A549 treated with dexamethasone at 1 μM for 4 hours (cell line): ENCODE results near the gene NEURL4. TPM values are rescaled to one million over a fixed set of nuclear protein-coding genes. Genes with fewer than 3 reads are reported as not detected.

Experiments used
- total RNA-seq: library from RNA; stranded (reverse); fragments of 200-300 nt; extraction: Qiagen RNA extraction; gene quantifications from 5 replicates; pipeline ENCODE4 v1.2.3, GENCODE V29; 2022

Gene NEURL4
- 15.2 to 33.7 TPM (median 30.6 TPM) in 5 replicates for total RNA-seq

DNA sequence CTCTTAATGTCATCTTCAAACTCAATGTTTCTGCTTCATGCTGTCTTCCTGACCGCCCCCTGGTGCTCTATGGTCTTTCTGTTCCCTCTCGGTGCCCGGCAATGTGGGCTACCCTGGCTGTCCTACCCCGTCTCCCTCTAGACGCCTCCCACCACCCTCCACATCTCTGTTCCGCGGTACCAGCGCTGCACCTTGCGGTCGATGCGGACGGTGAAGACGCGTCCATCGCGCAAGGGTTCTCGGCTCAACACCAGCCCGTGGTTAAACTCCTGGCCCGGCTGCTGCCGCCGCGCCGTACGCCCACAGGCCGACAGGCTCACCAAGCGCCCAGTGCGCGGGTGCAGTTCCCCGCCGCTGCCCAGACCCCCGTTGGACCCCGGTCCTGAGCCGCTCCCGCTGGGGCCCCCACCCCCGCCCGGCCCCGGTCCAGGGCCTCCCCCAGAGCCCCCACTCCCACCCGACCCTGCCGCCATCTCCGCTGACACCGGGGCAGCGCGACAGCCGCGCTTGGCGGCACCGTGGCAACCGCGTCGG is at the start of gene NEURL4:
NEURL4 (minus strand) TSS at position 496 of the 534 bp plus-strand sequence; CDS start at position 473, 23 bp downstream.

DNA sequence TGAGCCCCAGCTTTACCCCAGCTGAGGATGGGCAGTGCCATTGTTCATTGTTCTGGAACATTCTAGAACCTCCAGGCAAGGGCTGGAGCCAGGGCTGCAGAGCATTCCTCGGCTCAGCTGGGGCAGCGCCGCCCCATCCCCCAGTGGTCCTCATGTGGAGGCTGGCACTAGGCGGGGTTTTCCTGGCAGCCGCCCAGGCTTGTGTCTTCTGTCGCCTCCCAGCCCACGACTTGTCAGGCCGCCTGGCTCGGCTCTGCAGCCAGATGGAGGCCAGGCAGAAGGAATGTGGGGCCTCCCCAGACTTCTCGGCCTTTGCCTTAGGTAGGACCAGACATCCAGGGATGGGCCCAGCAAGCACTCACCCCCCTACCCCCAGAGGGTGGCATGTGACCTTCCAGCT is 25.9 kb upstream of the NEURL4 start, which contains the start of gene TMEM95:
TMEM95 (plus strand) TSS at position 104 of the 400 bp plus-strand sequence; CDS start at position 153, 49 bp downstream.

DNA sequence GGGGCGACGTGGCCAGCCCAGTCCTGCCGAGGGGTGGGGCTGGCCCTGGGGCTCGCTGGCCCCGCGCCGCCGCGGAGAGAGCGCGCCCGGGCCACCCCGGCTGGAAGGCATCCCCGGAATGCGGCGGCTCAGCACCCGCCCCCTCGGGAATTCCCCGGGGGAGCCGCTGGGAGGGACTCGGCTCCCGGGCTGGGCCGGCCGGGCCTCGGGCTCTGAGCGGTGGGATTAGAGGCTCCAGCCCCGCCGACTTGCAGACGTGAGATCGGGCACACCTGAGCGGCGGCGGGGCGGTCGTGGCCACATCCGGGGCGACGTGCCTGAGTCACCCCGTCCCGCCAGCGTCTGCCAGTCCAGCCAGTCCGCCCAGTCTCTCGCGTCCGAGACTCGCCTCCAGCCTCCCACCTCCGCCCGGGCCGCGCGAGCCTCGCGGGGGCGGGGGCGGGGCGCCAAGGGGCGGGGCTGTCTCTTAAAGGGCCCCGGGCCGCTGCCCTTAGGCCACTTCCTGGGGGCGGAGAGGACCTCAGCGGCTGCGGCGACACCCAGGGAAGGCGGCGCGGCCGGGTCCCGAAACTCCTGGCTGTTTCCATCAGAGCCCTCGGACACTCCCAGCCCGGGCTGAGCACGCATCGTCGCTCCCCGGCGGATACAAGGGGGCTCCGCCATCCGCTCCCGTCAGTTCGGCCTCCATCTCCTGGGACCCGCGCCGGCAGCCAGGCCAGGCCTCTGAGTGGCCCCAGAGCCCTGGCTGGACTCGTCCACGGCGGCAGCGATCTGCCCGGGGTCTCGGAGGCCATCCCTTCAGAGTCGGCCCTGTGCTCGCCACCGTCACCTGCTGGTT is 22.7 kb upstream of the NEURL4 start, which contains the start of gene KCTD11:
KCTD11 (plus strand) TSS at position 498 of the 838 bp plus-strand sequence.

DNA sequence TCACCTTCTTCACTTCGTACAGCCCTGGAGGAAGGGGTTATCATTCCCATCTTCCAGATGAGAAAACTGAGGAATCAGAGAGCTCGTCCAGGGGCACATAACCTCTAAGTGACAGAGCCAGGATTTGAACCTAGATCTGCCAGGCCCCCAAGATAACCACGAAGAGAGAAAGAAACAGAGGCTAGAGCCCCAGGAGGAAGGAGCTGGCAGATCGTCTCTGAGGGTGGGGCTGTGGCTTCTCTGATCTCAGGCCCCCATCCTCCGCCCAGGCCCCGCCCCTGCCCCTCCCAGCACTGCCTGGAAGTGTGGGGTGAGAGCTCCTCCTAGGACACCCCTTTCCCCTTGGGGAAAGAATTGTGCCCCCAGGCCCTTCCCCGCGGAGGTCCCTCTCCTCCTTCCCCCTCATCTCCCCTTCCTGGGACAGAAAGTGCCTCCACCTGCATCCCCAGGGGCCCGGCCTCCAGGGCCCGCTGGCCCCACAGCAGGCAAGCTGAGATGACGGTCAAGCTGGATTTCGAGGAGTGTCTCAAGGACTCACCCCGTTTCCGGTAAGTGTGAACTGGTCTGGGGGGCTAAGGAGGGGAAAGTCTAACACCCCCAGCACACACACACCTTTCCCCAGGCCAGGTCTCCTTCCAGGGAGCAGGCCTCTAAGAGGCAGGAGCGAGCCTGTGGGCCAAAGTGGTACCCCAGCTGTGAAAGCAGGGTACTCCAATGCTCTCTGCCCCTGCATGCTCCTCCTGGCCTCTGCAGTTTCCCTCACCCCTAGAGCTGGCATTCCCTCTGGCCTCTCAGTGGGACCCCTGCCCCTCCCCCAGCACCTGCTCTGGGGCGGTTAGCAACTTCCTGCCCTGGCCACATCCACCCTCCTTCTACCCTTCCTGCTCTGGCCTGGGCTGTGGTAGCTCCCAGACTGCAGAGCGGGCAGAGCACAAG is 7.4 kb upstream of the NEURL4 start, which contains the start of gene ACAP1:
ACAP1 (plus strand) TSS at position 290 of the 936 bp plus-strand sequence; CDS start at position 496, 206 bp downstream.

DNA sequence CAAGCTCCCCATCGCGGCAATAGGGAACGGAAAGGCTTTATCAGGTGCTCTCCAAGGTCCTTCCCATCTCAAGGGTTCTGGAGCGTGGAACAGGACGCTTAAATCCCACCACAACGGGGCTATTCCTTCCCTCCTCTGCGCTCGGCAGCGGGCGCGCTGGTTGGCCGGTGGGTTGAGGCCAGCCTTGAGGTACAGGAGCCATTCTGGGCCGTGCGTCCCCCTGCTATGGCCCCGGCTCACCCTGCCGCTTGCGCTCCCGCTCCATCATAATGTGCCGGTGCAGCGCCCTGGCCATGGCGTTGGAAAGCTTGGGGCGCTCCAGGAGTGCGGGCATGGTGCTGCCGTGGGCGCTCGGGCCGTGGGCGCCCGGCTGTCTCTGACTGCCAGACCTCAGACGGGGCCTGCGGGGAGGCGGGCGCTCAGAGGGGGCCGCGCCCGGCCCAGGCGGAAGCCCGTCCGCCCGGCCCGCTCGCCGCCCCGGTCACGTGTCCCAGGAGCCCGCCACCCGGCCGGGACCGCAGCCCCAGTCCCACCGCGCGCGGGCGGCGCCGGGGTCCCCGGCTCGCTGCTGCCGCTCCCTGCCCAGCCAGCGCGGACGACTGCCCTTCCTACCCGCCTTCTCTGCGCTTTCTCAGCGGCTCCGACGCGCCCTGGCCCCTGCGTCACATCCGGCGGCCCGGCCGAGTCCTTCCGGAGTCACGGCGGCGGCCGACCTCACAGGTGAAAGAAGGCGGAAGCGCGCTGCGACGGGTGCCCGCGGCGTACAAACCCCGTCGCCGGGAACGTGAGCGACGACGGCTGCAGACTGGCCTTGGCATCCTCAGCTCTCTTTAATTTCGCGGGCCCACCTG is 14.2 kb downstream of the NEURL4 start, which contains the start of gene GPS2:
GPS2 (minus strand) TSS at position 642 of the 851 bp plus-strand sequence; CDS start at position 334, 308 bp downstream.

DNA sequence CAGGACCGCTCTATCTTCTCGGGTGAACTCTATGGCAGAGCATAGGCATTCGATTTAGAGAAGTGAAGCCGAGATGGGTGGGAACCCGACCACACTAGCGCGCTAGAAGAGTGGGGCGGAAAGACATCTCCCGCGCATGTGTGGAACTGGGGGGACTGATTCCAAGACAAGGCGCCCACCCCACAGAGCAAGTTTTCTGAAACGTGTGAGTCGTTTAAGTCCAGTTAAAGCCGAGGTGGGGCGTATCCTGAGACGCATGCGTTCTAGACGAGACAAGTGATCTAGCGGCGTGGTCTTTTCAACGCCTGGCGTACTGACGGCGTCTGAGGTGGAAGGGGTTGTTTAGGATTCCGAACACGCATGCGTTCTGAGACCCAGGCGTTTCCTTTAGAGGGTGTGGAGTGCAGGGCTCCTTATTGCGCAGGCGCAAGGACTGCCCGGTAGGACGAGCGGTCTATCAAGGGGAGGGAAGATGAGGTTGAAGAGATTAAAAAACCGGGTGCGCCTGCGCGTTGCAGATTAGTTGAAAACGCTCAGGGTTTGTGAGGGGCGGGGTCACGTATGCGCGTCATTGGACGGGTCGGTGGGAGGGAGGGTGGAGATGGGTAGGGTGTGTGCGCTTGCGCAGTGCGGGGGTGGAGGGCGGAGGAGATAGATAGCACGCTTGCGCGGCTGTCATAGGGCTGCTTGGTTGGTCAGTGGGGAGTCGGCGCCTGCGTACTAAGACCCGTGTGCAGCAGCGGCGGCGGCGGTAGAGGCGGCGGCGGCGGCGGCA is 22.0 kb downstream of the NEURL4 start, which contains the start of gene EIF5A:
EIF5A (plus strand) TSS at position 718 of the 775 bp plus-strand sequence. CDS start 2,008 bp downstream, outside the sequence.

DNA sequence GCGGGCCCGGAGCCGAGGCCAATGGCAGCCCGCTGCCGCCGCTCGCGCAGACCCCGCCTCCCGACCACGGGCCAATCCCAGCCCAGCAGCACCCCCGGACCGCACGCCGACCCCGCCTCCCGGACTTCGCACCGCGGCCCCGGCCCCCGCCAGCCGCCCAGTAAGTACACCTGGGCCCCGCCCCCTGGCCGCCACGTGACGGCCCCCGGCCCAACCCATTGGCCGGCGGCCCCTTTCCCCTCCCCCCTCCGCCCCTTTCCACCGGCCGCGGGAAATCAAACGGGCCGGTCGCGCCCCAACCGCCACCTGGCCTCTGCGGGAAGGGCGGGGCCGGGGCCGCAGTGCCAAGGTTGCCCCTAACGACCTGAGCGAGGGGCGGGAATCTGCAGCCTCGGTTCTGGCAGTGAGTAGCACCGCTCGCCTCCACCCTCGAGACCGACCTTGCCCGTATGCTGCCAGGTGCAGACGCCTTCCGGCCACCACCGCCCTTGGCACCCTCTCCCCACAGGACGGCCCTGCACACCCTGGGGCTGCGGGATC is 34.5 kb downstream of the NEURL4 start, which contains the start of gene YBX2:
YBX2 (minus strand) TSS at position 26 of the 540 bp plus-strand sequence. CDS start 139 bp downstream, outside the sequence.

DNA sequence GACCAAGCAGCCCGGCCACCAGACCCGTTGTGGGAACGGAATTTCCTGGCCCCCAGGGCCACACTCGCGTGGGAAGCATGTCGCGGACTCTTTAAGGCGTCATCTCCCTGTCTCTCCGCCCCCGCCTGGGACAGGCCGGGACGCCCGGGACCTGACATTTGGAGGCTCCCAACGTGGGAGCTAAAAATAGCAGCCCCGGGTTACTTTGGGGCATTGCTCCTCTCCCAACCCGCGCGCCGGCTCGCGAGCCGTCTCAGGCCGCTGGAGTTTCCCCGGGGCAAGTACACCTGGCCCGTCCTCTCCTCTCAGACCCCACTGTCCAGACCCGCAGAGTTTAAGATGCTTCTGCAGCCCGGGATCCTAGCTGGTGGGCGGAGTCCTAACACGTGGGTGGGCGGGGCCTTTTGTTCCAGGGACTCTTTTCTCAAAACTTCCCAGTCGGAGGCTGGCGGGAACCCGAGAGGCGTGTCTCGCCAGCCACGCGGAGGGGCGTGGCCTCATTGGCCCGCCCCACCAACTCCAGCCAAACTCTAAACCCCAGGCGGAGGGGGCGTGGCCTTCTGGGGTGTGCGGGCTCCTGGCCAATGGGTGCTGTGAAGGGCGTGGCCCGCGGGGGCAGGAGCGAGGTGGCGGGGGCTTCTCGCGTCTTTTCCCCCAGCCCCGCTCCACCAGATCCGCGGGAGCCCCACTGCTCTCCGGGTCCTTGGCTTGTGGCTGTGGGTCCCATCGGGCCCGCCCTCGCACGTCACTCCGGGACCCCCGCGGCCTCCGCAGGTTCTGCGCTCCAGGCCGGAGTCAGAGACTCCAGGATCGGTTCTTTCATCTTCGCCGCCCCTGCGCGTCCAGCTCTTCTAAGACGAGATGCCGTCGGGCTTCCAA is 47.8 kb downstream of the NEURL4 start, which contains the start of gene SLC2A4:
SLC2A4 (plus strand) TSS at position 645 of the 879 bp plus-strand sequence; CDS start at position 862, 217 bp downstream.

Other genes with a start within 250 kb of the NEURL4 start
- gene CLEC10A, start 249.1 kb downstream of the NEURL4 start, total RNA-seq = not detected in 5 replicates
- not detected in 5 replicates for gene ASGR2, start 214.5 kb downstream of the NEURL4 start, total RNA-seq
- 0.42 to 0.98 TPM (median 0.77 TPM) in 5 replicates for gene ASGR1, start 150.0 kb downstream of the NEURL4 start, total RNA-seq
- gene DLG4, start 109.5 kb downstream of the NEURL4 start, total RNA-seq = 4.5 to 7.6 TPM (median 6.4 TPM) in 5 replicates
- gene ACADVL, start 109.4 kb downstream of the NEURL4 start, total RNA-seq = 266 to 442 TPM (median 389 TPM) in 5 replicates
- gene DVL2, start 94.8 kb downstream of the NEURL4 start, total RNA-seq = 33.5 to 47.2 TPM (median 44.9 TPM) in 5 replicates
- 93.9 to 117 TPM (median 104 TPM) in 5 replicates for gene PHF23, start 89.9 kb downstream of the NEURL4 start, total RNA-seq
- gene GABARAP, start 86.9 kb downstream of the NEURL4 start, total RNA-seq = 596 to 790 TPM (median 609 TPM) in 5 replicates
- 218 to 267 TPM (median 246 TPM) in 5 replicates for gene CTDNEP1, start 77.6 kb downstream of the NEURL4 start, total RNA-seq
- gene ELP5, start 77.1 kb downstream of the NEURL4 start, total RNA-seq = 140 to 161 TPM (median 146 TPM) in 5 replicates
- 1.9 to 3.2 TPM (median 2.6 TPM) in 5 replicates for gene CLDN7, start 66.9 kb downstream of the NEURL4 start, total RNA-seq
- gene SLC2A4, start 47.6 kb downstream of the NEURL4 start, total RNA-seq = 0.30 to 0.69 TPM (median 0.60 TPM) in 5 replicates
- gene YBX2, start 34.7 kb downstream of the NEURL4 start, total RNA-seq = 0.45 to 0.76 TPM (median 0.57 TPM) in 5 replicates
- 1,536 to 1,701 TPM (median 1,628 TPM) in 5 replicates for gene EIF5A, start 21.7 kb downstream of the NEURL4 start, total RNA-seq
- gene GPS2, start 14.0 kb downstream of the NEURL4 start, total RNA-seq = 82.4 to 111 TPM (median 103 TPM) in 5 replicates
- 1.4 to 3.6 TPM (median 2.7 TPM) in 5 replicates for gene ACAP1, start 7.2 kb upstream of the NEURL4 start, total RNA-seq
- 9.7 to 12.6 TPM (median 11.4 TPM) in 5 replicates for gene KCTD11, start 22.8 kb upstream of the NEURL4 start, total RNA-seq
- gene TMEM95, start 25.8 kb upstream of the NEURL4 start, total RNA-seq = not detected in 5 replicates
- 1.1 to 1.5 TPM (median 1.3 TPM) in 5 replicates for gene TNK1, start 51.8 kb upstream of the NEURL4 start, total RNA-seq
- gene PLSCR3, start 65.2 kb upstream of the NEURL4 start, total RNA-seq = 36.7 to 50.6 TPM (median 41.6 TPM) in 5 replicates
- 204 to 220 TPM (median 207 TPM) in 5 replicates for gene TMEM256, start 74.8 kb upstream of the NEURL4 start, total RNA-seq
- gene NLGN2, start 78.5 kb upstream of the NEURL4 start, total RNA-seq = 11.3 to 19.7 TPM (median 17.9 TPM) in 5 replicates
- gene SPEM1, start 91.0 kb upstream of the NEURL4 start, total RNA-seq = 0.09 to 0.18 TPM (median 0.12 TPM) in 4 of 5 replicates, not detected in the other
- 0.13 to 0.18 TPM in 2 of 5 replicates, not detected in the others for gene SPEM2, start 96.3 kb upstream of the NEURL4 start, total RNA-seq
- gene SPEM3, start 99.5 kb upstream of the NEURL4 start, total RNA-seq = 0.02 to 0.05 TPM (median 0.04 TPM) in 3 of 5 replicates, not detected in the others
- gene TMEM102, start 106.1 kb upstream of the NEURL4 start, total RNA-seq = 10.3 to 14.6 TPM (median 13.0 TPM) in 5 replicates
- 1.1 to 1.3 TPM (median 1.1 TPM) in 5 replicates for gene FGF11, start 110.2 kb upstream of the NEURL4 start, total RNA-seq
- gene CHRNB1, start 115.7 kb upstream of the NEURL4 start, total RNA-seq = 6.9 to 11.8 TPM (median 9.0 TPM) in 5 replicates
- gene ZBTB4, start 150.3 kb upstream of the NEURL4 start, total RNA-seq = 20.6 to 29.5 TPM (median 27.8 TPM) in 5 replicates
- not detected in 5 replicates for gene SLC35G6, start 152.1 kb upstream of the NEURL4 start, total RNA-seq
- 49.1 to 95.5 TPM (median 91.3 TPM) in 5 replicates for gene POLR2A, start 155.0 kb upstream of the NEURL4 start, total RNA-seq
- 6.8 to 12.9 TPM (median 12.1 TPM) in 5 replicates for gene TNFSF12, start 219.7 kb upstream of the NEURL4 start, total RNA-seq
- gene TNFSF13, start 229.4 kb upstream of the NEURL4 start, total RNA-seq = 0.46 to 0.83 TPM (median 0.62 TPM) in 5 replicates
- gene SENP3, start 232.6 kb upstream of the NEURL4 start, total RNA-seq = 87.8 to 104 TPM (median 102 TPM) in 5 replicates